AG09309 (cell line): ENCODE results near the gene KRT80.

Experiments used
- DNase-seq: peaks from one replicate; pipeline ENCODE4 v3.0.0-alpha.2; 2010; ENCODE audit warnings: low read depth
- H3K4me3 ChIP-seq: 2 replicates; pipeline ENCODE4 v1.5.1; 2011; ENCODE audit warnings: mild to moderate bottlenecking, low read depth, low read length, moderate library complexity; ENCODE audit not compliant: control insufficient read depth
- TF ChIP-seq, protein P1 (sequence below): IDR thresholded peaks from 2 replicates; pipeline ENCODE4 v1.5.1; 2011; ENCODE audit warnings: mild to moderate bottlenecking, low read depth, low read length, inconsistent platforms; ENCODE audit not compliant: insufficient read depth, control insufficient read depth; ENCODE audit errors: missing control alignments

Gene KRT80

DNA sequence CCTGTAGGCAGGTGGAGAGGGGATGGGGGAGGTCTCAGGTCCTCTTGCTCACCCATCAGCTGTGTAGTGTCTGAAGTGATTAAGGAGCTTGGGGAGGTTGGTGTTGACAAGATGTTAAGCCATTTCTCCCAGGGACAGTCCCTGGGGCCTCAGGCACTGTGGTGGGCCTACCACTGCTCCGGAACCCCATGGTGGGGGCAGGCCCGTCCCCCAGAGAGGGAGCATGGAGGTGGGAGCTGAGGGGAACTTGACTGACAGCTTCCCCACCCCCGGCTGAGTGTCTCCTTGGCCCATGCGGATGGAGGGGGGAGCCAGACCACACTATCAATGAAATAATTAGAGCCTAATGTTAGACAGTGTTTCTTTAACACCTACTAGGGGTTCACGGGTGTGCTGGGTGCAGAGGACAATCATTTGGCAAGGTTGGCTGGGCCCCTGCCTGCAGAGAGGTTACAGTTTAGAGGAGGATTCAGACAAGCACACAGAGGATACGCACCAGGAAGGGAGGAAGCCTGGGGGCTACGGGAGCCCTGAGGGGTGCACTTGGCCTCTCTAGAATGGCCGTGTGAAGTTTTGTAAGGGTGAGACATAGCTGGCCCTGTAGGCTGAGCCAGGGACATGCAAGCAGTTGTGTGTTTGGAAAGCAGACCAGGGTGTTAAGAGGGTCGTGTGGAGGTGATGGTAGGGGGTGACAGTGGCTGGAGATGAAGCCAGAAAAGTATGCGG is 19.3 kb upstream of the KRT80 start:
- TF ChIP-seq, protein P1, sequence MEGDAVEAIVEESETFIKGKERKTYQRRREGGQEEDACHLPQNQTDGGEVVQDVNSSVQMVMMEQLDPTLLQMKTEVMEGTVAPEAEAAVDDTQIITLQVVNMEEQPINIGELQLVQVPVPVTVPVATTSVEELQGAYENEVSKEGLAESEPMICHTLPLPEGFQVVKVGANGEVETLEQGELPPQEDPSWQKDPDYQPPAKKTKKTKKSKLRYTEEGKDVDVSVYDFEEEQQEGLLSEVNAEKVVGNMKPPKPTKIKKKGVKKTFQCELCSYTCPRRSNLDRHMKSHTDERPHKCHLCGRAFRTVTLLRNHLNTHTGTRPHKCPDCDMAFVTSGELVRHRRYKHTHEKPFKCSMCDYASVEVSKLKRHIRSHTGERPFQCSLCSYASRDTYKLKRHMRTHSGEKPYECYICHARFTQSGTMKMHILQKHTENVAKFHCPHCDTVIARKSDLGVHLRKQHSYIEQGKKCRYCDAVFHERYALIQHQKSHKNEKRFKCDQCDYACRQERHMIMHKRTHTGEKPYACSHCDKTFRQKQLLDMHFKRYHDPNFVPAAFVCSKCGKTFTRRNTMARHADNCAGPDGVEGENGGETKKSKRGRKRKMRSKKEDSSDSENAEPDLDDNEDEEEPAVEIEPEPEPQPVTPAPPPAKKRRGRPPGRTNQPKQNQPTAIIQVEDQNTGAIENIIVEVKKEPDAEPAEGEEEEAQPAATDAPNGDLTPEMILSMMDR = no peak
- H3K4me3 ChIP-seq = no peak overlapping the region
- DNase-seq = no peak

DNA sequence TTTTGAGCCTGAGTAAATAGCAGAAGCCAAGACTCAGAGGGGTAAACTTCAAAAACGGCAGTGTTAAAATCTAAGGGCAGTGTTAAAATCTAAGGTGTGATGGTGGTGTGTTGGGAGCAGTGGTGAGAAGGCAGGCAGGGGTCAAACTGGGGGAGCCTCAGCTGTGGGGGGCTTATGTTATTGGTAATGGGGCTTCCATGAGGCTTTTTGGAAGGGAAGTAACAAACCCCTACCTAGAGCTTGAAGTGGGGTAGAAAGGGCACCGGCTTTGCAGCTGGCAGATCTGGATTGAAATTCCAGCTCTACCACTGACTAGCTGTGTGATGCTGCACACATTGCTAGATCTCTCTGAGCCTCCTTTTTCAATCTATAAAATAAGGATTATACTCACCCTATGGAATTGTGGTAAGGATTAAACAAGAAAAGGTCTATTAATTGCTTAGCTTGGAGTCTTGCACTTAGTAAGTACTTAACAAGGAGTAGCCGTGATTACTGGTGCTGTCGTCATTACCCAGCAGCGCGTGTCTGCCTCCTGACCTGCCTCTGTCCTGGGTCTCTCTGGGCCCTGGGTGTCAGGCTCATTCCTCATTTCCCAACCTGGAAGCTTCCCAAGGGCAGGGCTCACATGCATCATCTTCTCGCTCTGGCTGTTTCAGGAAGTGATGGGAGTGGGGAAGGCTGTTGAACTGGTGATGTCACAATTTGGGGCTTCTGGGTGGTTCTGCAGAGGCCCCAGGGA is 18.5 kb upstream of the KRT80 start:
- TF ChIP-seq, protein P1 = no peak
- H3K4me3 ChIP-seq = no peak overlapping the region
- DNase-seq = no peak

DNA sequence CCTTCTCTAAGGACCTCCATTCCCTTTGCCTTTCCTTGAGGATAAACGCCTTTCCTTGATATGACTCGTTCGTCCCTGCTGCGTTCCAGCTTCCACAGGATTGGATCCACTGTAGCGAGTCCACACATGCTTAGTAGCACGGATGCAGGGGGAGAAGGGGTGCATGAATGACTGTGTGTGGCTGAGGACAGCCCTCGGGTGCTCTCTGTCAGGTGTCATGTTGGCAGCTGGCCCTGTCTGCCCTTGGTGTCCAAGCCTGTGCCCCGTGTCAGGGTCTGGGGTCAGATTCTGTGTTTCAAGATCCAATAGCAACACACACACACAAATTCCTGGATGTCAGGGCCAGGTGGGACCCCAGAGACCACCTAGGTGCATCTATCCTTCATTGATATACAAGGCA is 17.5 kb upstream of the KRT80 start:
- DNase-seq = no peak
- H3K4me3 ChIP-seq = no peak overlapping the region
- TF ChIP-seq, protein P1 = no peak

DNA sequence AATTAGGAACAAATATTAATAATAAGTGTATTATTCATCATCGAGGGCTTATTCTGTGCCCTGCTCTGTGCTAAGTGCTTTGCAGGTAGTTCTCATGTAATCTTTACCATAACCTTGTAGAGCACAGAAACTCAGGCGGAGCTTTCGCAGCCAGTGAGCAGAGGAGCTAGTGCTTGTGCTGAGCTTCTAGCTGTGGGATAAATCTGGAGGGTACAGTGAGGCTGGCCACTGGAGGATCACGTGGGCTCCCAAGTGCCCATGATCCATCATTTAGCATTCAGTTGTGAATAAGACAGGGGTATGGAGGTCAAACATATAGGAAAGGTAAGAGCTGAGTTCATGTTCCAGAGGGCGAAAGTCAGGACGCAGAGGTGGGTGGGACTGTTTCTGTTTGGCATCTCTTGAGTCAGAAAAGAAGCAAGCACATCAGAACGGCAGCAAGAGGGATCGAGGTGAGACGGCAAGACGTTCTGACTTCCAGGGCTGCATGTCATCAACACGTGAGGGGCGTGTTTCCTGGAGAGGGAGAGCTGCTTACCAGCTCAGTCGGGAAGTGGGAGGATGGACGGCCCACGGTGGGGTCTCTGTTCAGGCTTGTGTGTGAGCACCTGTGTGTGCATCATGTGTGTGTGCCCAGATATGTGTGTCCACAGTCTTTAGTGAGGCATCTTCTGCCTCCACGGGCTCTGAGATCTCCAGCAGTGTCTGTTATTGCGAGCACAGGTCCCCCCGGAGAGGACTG is 16.8 kb upstream of the KRT80 start:
- no peak overlapping the region for H3K4me3 ChIP-seq
- no peak for DNase-seq

DNA sequence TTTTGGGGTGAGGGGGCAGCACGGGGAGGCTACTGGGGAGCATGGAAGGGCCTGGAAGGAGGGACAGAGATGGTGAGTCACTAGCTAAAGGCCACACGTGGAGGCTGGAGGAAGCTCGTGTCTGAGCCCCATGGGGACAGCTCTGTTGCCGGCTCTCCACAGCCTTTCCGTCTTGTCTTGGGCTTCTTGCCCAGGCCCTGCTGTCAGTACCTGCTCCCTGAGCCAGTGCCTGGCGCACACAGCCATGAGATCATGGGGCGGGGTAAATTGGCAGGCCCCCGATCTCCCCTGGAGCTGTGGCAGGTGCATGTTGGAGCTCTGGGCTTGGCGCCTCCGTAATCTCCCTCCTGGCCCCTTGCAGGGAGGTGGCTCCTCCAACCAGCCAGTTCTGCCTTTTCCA is 16.1 kb upstream of the KRT80 start:
- H3K4me3 ChIP-seq = no peak overlapping the region
- TF ChIP-seq, protein P1 = no peak
- no peak for DNase-seq

More for the DNA sequence above, 16.8 kb upstream of the KRT80 start:
- TF ChIP-seq, protein P1 = no peak

DNA sequence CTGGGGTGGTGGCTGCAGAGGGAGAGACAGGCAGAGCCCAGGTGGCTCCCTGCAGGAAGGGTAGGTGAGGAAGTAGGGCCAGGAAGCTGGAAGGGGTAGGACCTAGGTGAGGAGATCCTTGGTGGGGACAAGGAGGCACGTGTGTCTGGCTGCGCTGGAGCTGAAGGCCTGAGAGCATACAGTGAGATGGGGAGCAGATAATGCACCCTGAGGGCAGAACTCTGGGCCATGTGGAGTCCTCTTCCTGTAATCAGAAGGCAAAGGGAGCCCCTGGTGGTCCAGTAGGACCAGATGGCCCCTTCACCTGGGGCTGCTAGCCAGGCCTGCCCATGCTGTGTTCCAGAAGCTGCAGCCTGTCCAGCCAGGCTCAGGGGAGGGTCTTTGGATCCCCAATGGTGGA is 15.3 kb upstream of the KRT80 start:
- DNase-seq = no peak
- no peak overlapping the region for H3K4me3 ChIP-seq
- TF ChIP-seq, protein P1 = no peak
